Neural cell (in vitro differentiated cells): ENCODE data around the gene CELF5. TPM values are rescaled to one million over a fixed set of nuclear protein-coding genes. Genes with fewer than 3 reads are reported as not detected.
"Not testable (repeated sequence)": the region's sequence is repeated elsewhere in the genome, so short reads cannot be mapped to it uniquely, and the experiment has no call there.

Experiments
- H2AFZ ChIP-seq: fragments of 200-600, 300-800 bp; sonication (generic), shearing (Covaris generic); 2 replicates; pipeline ENCODE4 v1.6.0; 2014; ENCODE audit warnings: low read depth, mild to moderate bottlenecking, antibody characterized with exemption, low read length, moderate library complexity
- H3F3A ChIP-seq: fragments of 200-600 bp; shearing (Covaris generic); 2 replicates; pipeline ENCODE4 v1.6.1; 2016; ENCODE audit warnings: mild to moderate bottlenecking, moderate library complexity, mixed read lengths, antibody characterized with exemption, low read length; ENCODE audit not compliant: insufficient read depth, poor library complexity, severe bottlenecking
- H3K27ac ChIP-seq: fragments of 200-600, 300-800 bp; sonication (generic), shearing (Covaris generic); 2 replicates; pipeline ENCODE4 v1.5.1; 2014; ENCODE audit warnings: mild to moderate bottlenecking, low read length, moderate library complexity
- H3K27me3 ChIP-seq: fragments of 300-800, 200-600 bp; sonication (generic), shearing (Covaris generic); 2 replicates; pipeline ENCODE4 v1.6.0; 2014; ENCODE audit warnings: mild to moderate bottlenecking, low read depth, low read length, moderate library complexity; ENCODE audit not compliant: insufficient read depth
- H3K36me3 ChIP-seq: fragments of 300-800, 200-600 bp; sonication (generic), shearing (Covaris generic); 2 replicates; pipeline ENCODE4 v1.5.1; 2014; ENCODE audit warnings: mild to moderate bottlenecking, antibody characterized with exemption, low read length, moderate library complexity; ENCODE audit not compliant: insufficient read depth
- H3K4me2 ChIP-seq: fragments of 300-800, 200-600 bp; sonication (generic), shearing (Covaris generic); 2 replicates; pipeline ENCODE4 v1.6.0; 2014; ENCODE audit warnings: mild to moderate bottlenecking, low read length
- H3K4me3 ChIP-seq: fragments of 300-800, 200-600 bp; sonication (generic), shearing (Covaris generic); 2 replicates; pipeline ENCODE4 v1.5.1; 2014; ENCODE audit warnings: mild to moderate bottlenecking, low read length, moderate library complexity
- H3K79me2 ChIP-seq: fragments of 200-600 bp; shearing (Covaris generic); replicated peaks from 2 replicates; pipeline ENCODE4 v1.6.0; 2014; ENCODE audit warnings: mild to moderate bottlenecking, low read length, moderate library complexity; ENCODE audit not compliant: insufficient read depth
- H3K9ac ChIP-seq: fragments of 300-800, 200-600 bp; sonication (generic), shearing (Covaris generic); 2 replicates; pipeline ENCODE4 v1.6.1; 2016; ENCODE audit warnings: mild to moderate bottlenecking, low read length, mixed read lengths
- H3K9me2 ChIP-seq: fragments of 200-600 bp; shearing (Covaris generic); 2 replicates; pipeline ENCODE4 v1.6.1; 2016; ENCODE audit warnings: mild to moderate bottlenecking, low read length, mixed read lengths; ENCODE audit not compliant: insufficient read depth
- H3K9me3 ChIP-seq: fragments of 200-600, 300-800 bp; sonication (generic), shearing (Covaris generic); 2 replicates; pipeline ENCODE4 v1.6.1; 2016; ENCODE audit warnings: mild to moderate bottlenecking, mixed run types, low read length, moderate library complexity, mixed read lengths
- H4K20me1 ChIP-seq: fragments of 200-600 bp; shearing (Covaris generic); 2 replicates; pipeline ENCODE4 v1.6.1; 2016; ENCODE audit warnings: mild to moderate bottlenecking, mixed run types; ENCODE audit not compliant: insufficient read depth
- CTCF ChIP-seq: fragments of 450-650 bp; IDR thresholded peaks from 2 replicates; pipeline ENCODE4 v1.5.1; 2014; ENCODE audit warnings: antibody characterized with exemption, mild to moderate bottlenecking, moderate library complexity; ENCODE audit not compliant: poor library complexity, severe bottlenecking
- EP300 ChIP-seq: fragments of 450-650 bp; conservative IDR thresholded peaks from 2 replicates; pipeline ENCODE4 v1.6.1; 2014; ENCODE audit warnings: antibody characterized with exemption, mild to moderate bottlenecking, moderate library complexity; ENCODE audit not compliant: poor library complexity, severe bottlenecking
- EZH2 ChIP-seq: fragments of 200-600, 300-800 bp; shearing (Covaris generic), sonication (generic); IDR thresholded peaks from 2 replicates; pipeline ENCODE4 v1.6.1; 2014; ENCODE audit warnings: antibody characterized with exemption, low read length, borderline replicate concordance, mild to moderate bottlenecking; ENCODE audit not compliant: insufficient read depth, poor library complexity, severe bottlenecking
- MXI1 ChIP-seq: fragments of 450-650 bp; conservative IDR thresholded peaks from 2 replicates; pipeline ENCODE4 v1.6.1; 2014; ENCODE audit warnings: antibody characterized with exemption, mild to moderate bottlenecking; ENCODE audit not compliant: poor library complexity, severe bottlenecking
- POLR2AphosphoS5 ChIP-seq: IDR thresholded peaks from 2 replicates; pipeline ENCODE4 v1.6.1; 2012
- RAD21 ChIP-seq: fragments of 450-650 bp; conservative IDR thresholded peaks from 2 replicates; pipeline ENCODE4 v1.6.1; 2014; ENCODE audit warnings: antibody characterized with exemption, mild to moderate bottlenecking, moderate library complexity
- SMC3 ChIP-seq: fragments of 450-650 bp; conservative IDR thresholded peaks from 2 replicates; pipeline ENCODE4 v1.6.1; 2014; ENCODE audit warnings: antibody characterized with exemption, mild to moderate bottlenecking, moderate library complexity; ENCODE audit not compliant: poor library complexity
- TAF1 ChIP-seq: IDR thresholded peaks from 2 replicates; pipeline ENCODE4 v1.6.1; 2012; ENCODE audit warnings: low read depth
- polyA plus RNA-seq: library from polyadenylated mRNA; depleted of rRNA; stranded (reverse); fragments of >200 nt; gene quantifications from 2 replicates; pipeline ENCODE4 v1.2.3, GENCODE V29; 2014
- TF ChIP-seq, protein P1 (sequence below): IDR thresholded peaks from 2 replicates; pipeline ENCODE4 v1.6.1; 2012; ENCODE audit warnings: borderline replicate concordance

CELF5 gene
- polyA plus RNA-seq, 1 donor from 2014 or later, result 130 TPM

DNA sequence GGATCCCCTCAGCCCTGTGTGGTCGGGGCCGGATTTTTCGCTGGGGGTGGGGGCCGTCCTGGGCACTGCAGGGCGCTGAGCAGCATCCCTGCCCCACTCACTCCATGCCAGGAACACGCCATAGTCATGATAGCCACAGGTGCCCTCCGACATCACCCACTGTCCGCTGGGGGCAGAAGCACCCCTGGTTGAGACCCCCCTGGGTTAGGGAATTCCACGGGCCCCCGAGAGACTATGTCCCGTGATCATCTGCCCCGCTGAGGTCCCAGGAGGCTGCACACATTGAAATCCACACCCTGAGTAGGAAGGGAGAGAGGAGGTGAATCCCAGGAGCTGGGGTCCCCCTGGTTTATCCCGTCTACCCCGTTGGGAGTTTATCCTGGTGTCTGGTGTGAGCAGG, 22.6 kb upstream of the CELF5 start:
- no peak overlapping the region for H3K9ac ChIP-seq
- H3K79me2 ChIP-seq, result no peaks in the 10 kb centered on the region
- H3K27ac ChIP-seq, result no peak overlapping the region
- no peaks in the 10 kb centered on the region for H3K9me2 ChIP-seq
- H3K36me3 ChIP-seq, result no peaks in the 10 kb centered on the region
- no peaks in the 10 kb centered on the region for H3K9me3 ChIP-seq
- no peaks in the 10 kb centered on the region for H3F3A ChIP-seq
- no peak overlapping the region for H2AFZ ChIP-seq
- no peak overlapping the region for H3K4me2 ChIP-seq
- H3K27me3 ChIP-seq, result no peaks in the 10 kb centered on the region
- no peak overlapping the region for H3K4me3 ChIP-seq
- no peaks in the 10 kb centered on the region for H4K20me1 ChIP-seq
- TF ChIP-seq EP300 (no peak), POLR2AphosphoS5 (no peak), TAF1 (no peak), EZH2 (no peak), CTCF (no peak), SMC3 (no peak), MXI1 (no peak), RAD21 (no peak)
- TF ChIP-seq, protein P1, sequence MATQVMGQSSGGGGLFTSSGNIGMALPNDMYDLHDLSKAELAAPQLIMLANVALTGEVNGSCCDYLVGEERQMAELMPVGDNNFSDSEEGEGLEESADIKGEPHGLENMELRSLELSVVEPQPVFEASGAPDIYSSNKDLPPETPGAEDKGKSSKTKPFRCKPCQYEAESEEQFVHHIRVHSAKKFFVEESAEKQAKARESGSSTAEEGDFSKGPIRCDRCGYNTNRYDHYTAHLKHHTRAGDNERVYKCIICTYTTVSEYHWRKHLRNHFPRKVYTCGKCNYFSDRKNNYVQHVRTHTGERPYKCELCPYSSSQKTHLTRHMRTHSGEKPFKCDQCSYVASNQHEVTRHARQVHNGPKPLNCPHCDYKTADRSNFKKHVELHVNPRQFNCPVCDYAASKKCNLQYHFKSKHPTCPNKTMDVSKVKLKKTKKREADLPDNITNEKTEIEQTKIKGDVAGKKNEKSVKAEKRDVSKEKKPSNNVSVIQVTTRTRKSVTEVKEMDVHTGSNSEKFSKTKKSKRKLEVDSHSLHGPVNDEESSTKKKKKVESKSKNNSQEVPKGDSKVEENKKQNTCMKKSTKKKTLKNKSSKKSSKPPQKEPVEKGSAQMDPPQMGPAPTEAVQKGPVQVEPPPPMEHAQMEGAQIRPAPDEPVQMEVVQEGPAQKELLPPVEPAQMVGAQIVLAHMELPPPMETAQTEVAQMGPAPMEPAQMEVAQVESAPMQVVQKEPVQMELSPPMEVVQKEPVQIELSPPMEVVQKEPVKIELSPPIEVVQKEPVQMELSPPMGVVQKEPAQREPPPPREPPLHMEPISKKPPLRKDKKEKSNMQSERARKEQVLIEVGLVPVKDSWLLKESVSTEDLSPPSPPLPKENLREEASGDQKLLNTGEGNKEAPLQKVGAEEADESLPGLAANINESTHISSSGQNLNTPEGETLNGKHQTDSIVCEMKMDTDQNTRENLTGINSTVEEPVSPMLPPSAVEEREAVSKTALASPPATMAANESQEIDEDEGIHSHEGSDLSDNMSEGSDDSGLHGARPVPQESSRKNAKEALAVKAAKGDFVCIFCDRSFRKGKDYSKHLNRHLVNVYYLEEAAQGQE, result no peak

DNA sequence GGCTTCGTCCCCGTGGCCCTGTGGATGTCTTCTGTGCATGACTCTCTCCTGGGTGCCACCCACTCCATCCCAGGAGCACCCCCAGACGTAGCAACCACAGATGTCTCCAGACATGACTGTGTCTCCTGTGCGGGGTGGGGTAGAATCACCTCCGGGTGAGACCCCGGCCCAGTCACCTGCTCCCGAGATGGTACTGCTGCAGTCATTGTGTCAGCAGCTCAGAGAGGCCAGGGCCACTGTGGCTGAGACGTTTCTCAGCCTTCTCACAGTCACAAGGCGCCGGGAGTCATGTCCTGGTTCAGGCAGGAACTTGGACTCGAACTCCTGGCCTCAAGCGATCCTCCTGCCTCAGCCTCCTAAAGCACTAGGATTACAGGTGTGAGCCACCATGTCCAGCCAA, 22.1 kb upstream of the CELF5 start:
- no peak overlapping the region for H3K9ac ChIP-seq
- no peak for TF ChIP-seq EZH2
- no peaks in the 10 kb centered on the region for H3F3A ChIP-seq
- H3K27me3 ChIP-seq, result no peaks in the 10 kb centered on the region
- no peaks in the 10 kb centered on the region for H3K79me2 ChIP-seq
- no peaks in the 10 kb centered on the region for H3K36me3 ChIP-seq
- no peak overlapping the region for H3K4me2 ChIP-seq
- no peak overlapping the region for H2AFZ ChIP-seq
- no peaks in the 10 kb centered on the region for H3K9me3 ChIP-seq
- no peak overlapping the region for H3K27ac ChIP-seq
- H3K4me3 ChIP-seq, result no peak overlapping the region
- no peaks in the 10 kb centered on the region for H3K9me2 ChIP-seq
- H4K20me1 ChIP-seq, result no peaks in the 10 kb centered on the region

DNA sequence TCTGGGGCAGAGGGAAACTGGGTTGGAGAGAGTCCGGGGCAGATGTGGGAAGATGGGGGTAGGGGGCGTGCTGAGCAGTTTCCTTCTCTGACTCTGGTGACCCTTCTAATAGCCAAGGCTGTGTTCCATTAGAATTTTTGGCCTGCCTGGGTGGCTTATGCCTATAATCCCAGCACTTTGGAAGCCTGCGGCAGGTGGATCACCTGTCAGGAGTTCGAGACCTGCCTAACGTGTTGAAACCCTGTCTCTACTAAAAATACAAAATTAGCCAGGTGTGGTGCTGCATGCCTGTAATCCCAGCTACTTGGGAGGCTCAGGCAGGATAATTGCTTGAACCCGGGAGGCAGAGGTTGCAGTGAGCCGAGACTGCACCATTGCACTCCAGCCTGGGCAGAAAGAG, 21.6 kb upstream of the CELF5 start:
- H3K27me3 ChIP-seq, H3K4me3 ChIP-seq, H3K9ac ChIP-seq, H3K9me3 ChIP-seq, H3K4me2 ChIP-seq, H3K36me3 ChIP-seq, H3K27ac ChIP-seq, H3F3A ChIP-seq, H4K20me1 ChIP-seq, H3K79me2 ChIP-seq, H3K9me2 ChIP-seq, H2AFZ ChIP-seq: not testable (repeated sequence)
